Measurements from ENCODE around the gene SLC15A5.

The SLC15A5 gene

GRCh38 chr12:16184681-16185080 lies 92.8 kb downstream of the SLC15A5 start:
- no peaks in the 10 kb centered on the region for H3K4me1 Mint-ChIP-seq (ENCODE audit: low read depth)
- no peak overlapping the region for H3K27ac Mint-ChIP-seq
- H3K4me3 Mint-ChIP-seq = no peak overlapping the region
- no peak for DNase-seq (ENCODE audit: low spot score)
- H3K9me3 Mint-ChIP-seq = peaks cover 4% of the 10 kb centered on the region
- H3K27me3 Mint-ChIP-seq (ENCODE audit: low read depth) = no peaks in the 10 kb centered on the region
- no peaks in the 10 kb centered on the region for H3K36me3 Mint-ChIP-seq (ENCODE audit: low read depth)

GRCh38 chr12:16183541-16183940 lies 93.9 kb downstream of the SLC15A5 start:
- H3K27ac Mint-ChIP-seq = no peak overlapping the region
- no peaks in the 10 kb centered on the region for H3K4me1 Mint-ChIP-seq (ENCODE audit: low read depth)
- H3K9me3 Mint-ChIP-seq = peaks cover 4% of the 10 kb centered on the region
- no peak for DNase-seq (ENCODE audit: low spot score)
- H3K27me3 Mint-ChIP-seq (ENCODE audit: low read depth) = no peaks in the 10 kb centered on the region
- H3K36me3 Mint-ChIP-seq (ENCODE audit: low read depth) = no peaks in the 10 kb centered on the region
- H3K4me3 Mint-ChIP-seq = no peak overlapping the region

GRCh38 chr12:16175840-16176239 lies 101.6 kb downstream of the SLC15A5 start:
- Mint-ChIP-seq H3K4me3 (no peak overlapping the region), H3K27me3 (ENCODE audit: low read depth) (no peaks in the 10 kb centered on the region), H3K27ac (no peak overlapping the region), H3K4me1 (ENCODE audit: low read depth) (no peaks in the 10 kb centered on the region), H3K36me3 (ENCODE audit: low read depth) (no peaks in the 10 kb centered on the region), H3K9me3 (peaks cover 4% of the 10 kb centered on the region)
- no peak for DNase-seq (ENCODE audit: low spot score)

- DNase-seq (ENCODE audit: low spot score) = no peak
- no peaks in the 10 kb centered on the region for H3K27me3 Mint-ChIP-seq (ENCODE audit: low read depth)
- H3K4me1 Mint-ChIP-seq (ENCODE audit: low read depth) = no peaks in the 10 kb centered on the region
- no peaks in the 10 kb centered on the region for H3K36me3 Mint-ChIP-seq (ENCODE audit: low read depth)
- no peaks in the 10 kb centered on the region for H3K9me3 Mint-ChIP-seq
- no peak overlapping the region for H3K4me3 Mint-ChIP-seq
- H3K27ac Mint-ChIP-seq = no peak overlapping the region
These were observed 103.2 kb downstream of the SLC15A5 start for GRCh38 chr12:16174282-16174681.

GRCh38 chr12:16171348-16171747 lies 106.1 kb downstream of the SLC15A5 start:
- Mint-ChIP-seq H3K36me3 (ENCODE audit: low read depth) (no peaks in the 10 kb centered on the region), H3K4me3 (no peak overlapping the region), H3K4me1 (ENCODE audit: low read depth) (no peaks in the 10 kb centered on the region), H3K27ac (no peak overlapping the region), H3K9me3 (no peaks in the 10 kb centered on the region), H3K27me3 (ENCODE audit: low read depth) (no peaks in the 10 kb centered on the region)
- no peak for DNase-seq (ENCODE audit: low spot score)

GRCh38 chr12:16168078-16168477 lies 109.4 kb downstream of the SLC15A5 start:
- Mint-ChIP-seq H3K36me3 (ENCODE audit: low read depth) (no peaks in the 10 kb centered on the region), H3K4me1 (ENCODE audit: low read depth) (no peaks in the 10 kb centered on the region), H3K4me3 (no peak overlapping the region), H3K9me3 (no peaks in the 10 kb centered on the region), H3K27me3 (ENCODE audit: low read depth) (no peaks in the 10 kb centered on the region), H3K27ac (no peak overlapping the region)
- no peak for DNase-seq (ENCODE audit: low spot score)

GRCh38 chr12:16166563-16167470 lies 110.7 kb downstream of the SLC15A5 start:
- H3K4me3 Mint-ChIP-seq = no peak overlapping the region
- H3K9me3 Mint-ChIP-seq = no peaks in the 10 kb centered on the region
- H3K27me3 Mint-ChIP-seq (ENCODE audit: low read depth) = no peaks in the 10 kb centered on the region
- H3K4me1 Mint-ChIP-seq (ENCODE audit: low read depth) = no peaks in the 10 kb centered on the region
- H3K27ac Mint-ChIP-seq = no peak overlapping the region
- no peaks in the 10 kb centered on the region for H3K36me3 Mint-ChIP-seq (ENCODE audit: low read depth)
- no peak for DNase-seq (ENCODE audit: low spot score)

GRCh38 chr12:16165506-16165905 lies 112.0 kb downstream of the SLC15A5 start:
- Mint-ChIP-seq H3K27me3 (ENCODE audit: low read depth) (no peaks in the 10 kb centered on the region), H3K36me3 (ENCODE audit: low read depth) (no peaks in the 10 kb centered on the region), H3K4me1 (ENCODE audit: low read depth) (no peaks in the 10 kb centered on the region), H3K27ac (no peak overlapping the region), H3K9me3 (no peaks in the 10 kb centered on the region), H3K4me3 (no peak overlapping the region)
- DNase-seq (ENCODE audit: low spot score) = no peak

- Mint-ChIP-seq H3K27me3 (ENCODE audit: low read depth) (no peaks in the 10 kb centered on the region), H3K27ac (no peak overlapping the region), H3K4me3 (no peak overlapping the region)
These were observed 113.6 kb downstream of the SLC15A5 start for GRCh38 chr12:16163901-16164300.

GRCh38 chr12:16163146-16163545 lies 114.3 kb downstream of the SLC15A5 start:
- no peaks in the 10 kb centered on the region for H3K36me3 Mint-ChIP-seq (ENCODE audit: low read depth)
- no peak overlapping the region for H3K4me3 Mint-ChIP-seq
- no peak overlapping the region for H3K27ac Mint-ChIP-seq
- H3K4me1 Mint-ChIP-seq (ENCODE audit: low read depth) = no peaks in the 10 kb centered on the region
- no peak for DNase-seq (ENCODE audit: low spot score)
- no peaks in the 10 kb centered on the region for H3K9me3 Mint-ChIP-seq
- no peaks in the 10 kb centered on the region for H3K27me3 Mint-ChIP-seq (ENCODE audit: low read depth)

More at GRCh38 chr12:16163901-16164300, 113.6 kb downstream of the SLC15A5 start:
- H3K4me1 Mint-ChIP-seq (ENCODE audit: low read depth) = no peaks in the 10 kb centered on the region
- H3K9me3 Mint-ChIP-seq = no peaks in the 10 kb centered on the region
- H3K36me3 Mint-ChIP-seq (ENCODE audit: low read depth) = no peaks in the 10 kb centered on the region
- DNase-seq (ENCODE audit: low spot score) = no peak

- no peaks in the 10 kb centered on the region for H3K36me3 Mint-ChIP-seq (ENCODE audit: low read depth)
- no peak overlapping the region for H3K27ac Mint-ChIP-seq
- DNase-seq (ENCODE audit: low spot score) = no peak
- no peaks in the 10 kb centered on the region for H3K4me1 Mint-ChIP-seq (ENCODE audit: low read depth)
- no peaks in the 10 kb centered on the region for H3K9me3 Mint-ChIP-seq
- H3K4me3 Mint-ChIP-seq = no peak overlapping the region
- H3K27me3 Mint-ChIP-seq (ENCODE audit: low read depth) = no peaks in the 10 kb centered on the region
These were observed 117.9 kb downstream of the SLC15A5 start for GRCh38 chr12:16159571-16159970.

GRCh38 chr12:16158050-16158449 lies 119.4 kb downstream of the SLC15A5 start:
- Mint-ChIP-seq H3K9me3 (no peaks in the 10 kb centered on the region), H3K27me3 (ENCODE audit: low read depth) (no peaks in the 10 kb centered on the region), H3K4me3 (no peak overlapping the region), H3K4me1 (ENCODE audit: low read depth) (no peaks in the 10 kb centered on the region), H3K36me3 (ENCODE audit: low read depth) (no peaks in the 10 kb centered on the region), H3K27ac (no peak overlapping the region)
- DNase-seq (ENCODE audit: low spot score) = no peak

GRCh38 chr12:16155938-16156337 lies 121.5 kb downstream of the SLC15A5 start:
- Mint-ChIP-seq H3K27ac (no peak overlapping the region), H3K36me3 (ENCODE audit: low read depth) (no peaks in the 10 kb centered on the region), H3K4me3 (no peak overlapping the region), H3K4me1 (ENCODE audit: low read depth) (no peaks in the 10 kb centered on the region), H3K9me3 (no peaks in the 10 kb centered on the region), H3K27me3 (ENCODE audit: low read depth) (no peaks in the 10 kb centered on the region)
- no peak for DNase-seq (ENCODE audit: low spot score)

- H3K27me3 Mint-ChIP-seq (ENCODE audit: low read depth) = no peaks in the 10 kb centered on the region
- H3K4me1 Mint-ChIP-seq (ENCODE audit: low read depth) = no peaks in the 10 kb centered on the region
- no peak for DNase-seq (ENCODE audit: low spot score)
- H3K9me3 Mint-ChIP-seq = no peaks in the 10 kb centered on the region
- no peak overlapping the region for H3K4me3 Mint-ChIP-seq
- H3K27ac Mint-ChIP-seq = no peak overlapping the region
- H3K36me3 Mint-ChIP-seq (ENCODE audit: low read depth) = no peaks in the 10 kb centered on the region
These were observed 122.5 kb downstream of the SLC15A5 start for GRCh38 chr12:16154990-16155389.
